Panc1 (cell line): ENCODE results near the gene ZMYM4.

ENCODE experiments used
- CTCF ChIP-seq: fragments of 450-650 bp; IDR thresholded peaks from 2 replicates; pipeline ENCODE4 v1.5.1; 2017; ENCODE audit warnings: mild to moderate bottlenecking
- POLR2AphosphoS5 ChIP-seq: IDR thresholded peaks from 2 replicates; pipeline ENCODE4 v1.6.1; 2012; ENCODE audit warnings: mild to moderate bottlenecking, low read depth, low read length, moderate library complexity
- REST ChIP-seq, 2 experiments: IDR thresholded peaks; 2 replicates each; pipeline ENCODE4 v1.6.1; 2011 to 2012; ENCODE audit warnings: low read depth in 2 of 2, control low read depth in 1 of 2, low read length in 1 of 2, mild to moderate bottlenecking in 1 of 2, moderate library complexity in 1 of 2; ENCODE audit not compliant: insufficient read depth in 1 of 2
- SIN3A ChIP-seq: IDR thresholded peaks from 2 replicates; pipeline ENCODE4 v1.6.1; 2012; ENCODE audit warnings: low read depth, mild to moderate bottlenecking, low read length, moderate library complexity, borderline replicate concordance; ENCODE audit not compliant: insufficient read depth
- TCF7L2 ChIP-seq: IDR thresholded peaks from 2 replicates; pipeline ENCODE4 v1.6.1; 2011; ENCODE audit warnings: mild to moderate bottlenecking, low read depth, low read length, inconsistent platforms

GRCh38 chr1:35280006-35280405 is 11.5 kb downstream of the ZMYM4 start:
- TF ChIP-seq CTCF (no peak), POLR2AphosphoS5 (no peak), REST (IDR thresholded peaks at IDR 0.05; ENCODE audit: insufficient read depth in 1 of 2, low read depth in 2 of 2, low read length in 1 of 2) (no peak), TCF7L2 (no peak), SIN3A (no peak)
